Neural cell (in vitro differentiated cells): ENCODE measurements around the gene AQP12A. TPM values are rescaled to one million over a fixed set of nuclear protein-coding genes. Genes with fewer than 3 reads are reported as not detected.

Source experiments
- H2AFZ ChIP-seq: fragments of 200-600, 300-800 bp; sonication (generic), shearing (Covaris generic); 2 replicates; pipeline ENCODE4 v1.6.0; 2014; ENCODE audit warnings: low read depth, mild to moderate bottlenecking, antibody characterized with exemption, low read length, moderate library complexity
- H3F3A ChIP-seq: fragments of 200-600 bp; shearing (Covaris generic); 2 replicates; pipeline ENCODE4 v1.6.1; 2016; ENCODE audit warnings: mild to moderate bottlenecking, moderate library complexity, mixed read lengths, antibody characterized with exemption, low read length; ENCODE audit not compliant: insufficient read depth, poor library complexity, severe bottlenecking
- H3K27ac ChIP-seq: fragments of 200-600, 300-800 bp; sonication (generic), shearing (Covaris generic); 2 replicates; pipeline ENCODE4 v1.5.1; 2014; ENCODE audit warnings: mild to moderate bottlenecking, low read length, moderate library complexity
- H3K27me3 ChIP-seq: fragments of 300-800, 200-600 bp; sonication (generic), shearing (Covaris generic); 2 replicates; pipeline ENCODE4 v1.6.0; 2014; ENCODE audit warnings: mild to moderate bottlenecking, low read depth, low read length, moderate library complexity; ENCODE audit not compliant: insufficient read depth
- H3K36me3 ChIP-seq: fragments of 300-800, 200-600 bp; sonication (generic), shearing (Covaris generic); 2 replicates; pipeline ENCODE4 v1.5.1; 2014; ENCODE audit warnings: mild to moderate bottlenecking, antibody characterized with exemption, low read length, moderate library complexity; ENCODE audit not compliant: insufficient read depth
- H3K4me2 ChIP-seq: fragments of 300-800, 200-600 bp; sonication (generic), shearing (Covaris generic); 2 replicates; pipeline ENCODE4 v1.6.0; 2014; ENCODE audit warnings: mild to moderate bottlenecking, low read length
- H3K4me3 ChIP-seq: fragments of 300-800, 200-600 bp; sonication (generic), shearing (Covaris generic); 2 replicates; pipeline ENCODE4 v1.5.1; 2014; ENCODE audit warnings: mild to moderate bottlenecking, low read length, moderate library complexity
- H3K79me2 ChIP-seq: fragments of 200-600 bp; shearing (Covaris generic); replicated peaks from 2 replicates; pipeline ENCODE4 v1.6.0; 2014; ENCODE audit warnings: mild to moderate bottlenecking, low read length, moderate library complexity; ENCODE audit not compliant: insufficient read depth
- H3K9ac ChIP-seq: fragments of 300-800, 200-600 bp; sonication (generic), shearing (Covaris generic); 2 replicates; pipeline ENCODE4 v1.6.1; 2016; ENCODE audit warnings: mild to moderate bottlenecking, low read length, mixed read lengths
- H3K9me2 ChIP-seq: fragments of 200-600 bp; shearing (Covaris generic); 2 replicates; pipeline ENCODE4 v1.6.1; 2016; ENCODE audit warnings: mild to moderate bottlenecking, low read length, mixed read lengths; ENCODE audit not compliant: insufficient read depth
- H3K9me3 ChIP-seq: fragments of 200-600, 300-800 bp; sonication (generic), shearing (Covaris generic); 2 replicates; pipeline ENCODE4 v1.6.1; 2016; ENCODE audit warnings: mild to moderate bottlenecking, mixed run types, low read length, moderate library complexity, mixed read lengths
- H4K20me1 ChIP-seq: fragments of 200-600 bp; shearing (Covaris generic); 2 replicates; pipeline ENCODE4 v1.6.1; 2016; ENCODE audit warnings: mild to moderate bottlenecking, mixed run types; ENCODE audit not compliant: insufficient read depth
- CTCF ChIP-seq: fragments of 450-650 bp; IDR thresholded peaks from 2 replicates; pipeline ENCODE4 v1.5.1; 2014; ENCODE audit warnings: antibody characterized with exemption, mild to moderate bottlenecking, moderate library complexity; ENCODE audit not compliant: poor library complexity, severe bottlenecking
- EP300 ChIP-seq: fragments of 450-650 bp; conservative IDR thresholded peaks from 2 replicates; pipeline ENCODE4 v1.6.1; 2014; ENCODE audit warnings: antibody characterized with exemption, mild to moderate bottlenecking, moderate library complexity; ENCODE audit not compliant: poor library complexity, severe bottlenecking
- EZH2 ChIP-seq: fragments of 200-600, 300-800 bp; shearing (Covaris generic), sonication (generic); IDR thresholded peaks from 2 replicates; pipeline ENCODE4 v1.6.1; 2014; ENCODE audit warnings: antibody characterized with exemption, low read length, borderline replicate concordance, mild to moderate bottlenecking; ENCODE audit not compliant: insufficient read depth, poor library complexity, severe bottlenecking
- MXI1 ChIP-seq: fragments of 450-650 bp; conservative IDR thresholded peaks from 2 replicates; pipeline ENCODE4 v1.6.1; 2014; ENCODE audit warnings: antibody characterized with exemption, mild to moderate bottlenecking; ENCODE audit not compliant: poor library complexity, severe bottlenecking
- POLR2AphosphoS5 ChIP-seq: IDR thresholded peaks from 2 replicates; pipeline ENCODE4 v1.6.1; 2012
- RAD21 ChIP-seq: fragments of 450-650 bp; conservative IDR thresholded peaks from 2 replicates; pipeline ENCODE4 v1.6.1; 2014; ENCODE audit warnings: antibody characterized with exemption, mild to moderate bottlenecking, moderate library complexity
- SMC3 ChIP-seq: fragments of 450-650 bp; conservative IDR thresholded peaks from 2 replicates; pipeline ENCODE4 v1.6.1; 2014; ENCODE audit warnings: antibody characterized with exemption, mild to moderate bottlenecking, moderate library complexity; ENCODE audit not compliant: poor library complexity
- TAF1 ChIP-seq: IDR thresholded peaks from 2 replicates; pipeline ENCODE4 v1.6.1; 2012; ENCODE audit warnings: low read depth
- polyA plus RNA-seq: library from polyadenylated mRNA; depleted of rRNA; stranded (reverse); fragments of >200 nt; gene quantifications from 2 replicates; pipeline ENCODE4 v1.2.3, GENCODE V29; 2014
- TF ChIP-seq, protein P1 (sequence below): IDR thresholded peaks from 2 replicates; pipeline ENCODE4 v1.6.1; 2012; ENCODE audit warnings: borderline replicate concordance

The AQP12A gene
- polyA plus RNA-seq, 1 donor from 2014 or later = not detected

DNA sequence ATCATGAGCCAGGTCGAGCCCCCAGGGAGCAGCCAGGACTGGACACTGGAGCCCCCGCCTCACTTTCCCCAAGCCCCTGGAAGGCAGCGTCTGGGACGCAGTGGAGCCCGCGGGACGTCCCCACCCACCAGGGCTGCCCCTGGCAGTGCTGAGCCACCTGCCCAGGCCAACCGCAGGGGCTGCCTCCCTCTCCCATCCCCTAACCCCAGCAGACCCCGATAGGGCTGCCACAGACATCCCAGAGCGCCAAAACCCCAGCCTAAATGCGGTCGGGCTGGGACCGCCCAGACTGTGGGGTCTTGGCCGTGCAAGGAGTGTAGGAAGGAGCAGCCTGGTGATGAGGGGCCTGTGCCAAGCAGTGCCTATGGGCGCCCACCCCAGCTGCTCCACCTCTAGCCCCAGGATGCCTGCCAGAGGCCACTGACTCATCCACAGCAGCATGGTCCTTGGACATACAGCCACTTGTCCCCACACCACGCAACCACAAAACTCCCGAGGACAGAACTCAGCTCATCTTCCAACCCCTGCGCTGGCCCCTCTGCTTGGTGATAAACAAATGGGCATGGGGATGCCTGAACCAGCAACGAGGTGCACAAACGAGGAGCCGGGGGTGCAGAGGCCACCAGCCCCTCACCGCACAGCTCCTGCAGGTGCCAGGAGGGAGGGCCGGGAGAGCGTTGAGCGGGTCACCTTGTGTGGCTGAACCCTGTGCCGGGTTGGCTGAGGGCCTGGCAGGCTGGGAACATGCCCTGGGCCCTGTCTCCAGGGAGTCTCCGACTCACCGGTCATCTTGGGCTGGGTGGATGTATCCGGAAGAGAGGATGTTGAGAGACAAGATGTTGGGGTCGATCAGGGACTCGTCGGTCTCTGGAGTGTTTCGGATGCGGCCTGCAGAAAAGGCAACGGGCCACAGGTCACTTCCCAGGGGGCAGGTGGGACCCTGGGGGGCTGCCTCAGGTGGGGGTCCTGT lies 44.9 kb downstream of the AQP12A start:
- no peak overlapping the region for H3K4me3 ChIP-seq
- H3K36me3 ChIP-seq = no peaks in the 10 kb centered on the region

GRCh38 chr2:240737512-240737911 lies 45.8 kb downstream of the AQP12A start:
- Histone ChIP-seq H4K20me1 (no peaks in the 10 kb centered on the region), H3K27me3 (no peaks in the 10 kb centered on the region), H3K27ac (no peak overlapping the region), H3K9me2 (no peaks in the 10 kb centered on the region), H3K4me2 (no peak overlapping the region), H3K9me3 (no peaks in the 10 kb centered on the region), H3K4me3 (no peak overlapping the region), H3K36me3 (no peaks in the 10 kb centered on the region), H2AFZ (no peak overlapping the region), H3K79me2 (no peaks in the 10 kb centered on the region), H3K9ac (no peak overlapping the region), H3F3A (no peaks in the 10 kb centered on the region)
- TF ChIP-seq EZH2 (no peak), CTCF (no peak), MXI1 (no peak), EP300 (no peak), POLR2AphosphoS5 (no peak), RAD21 (no peak)

More for the DNA sequence above, 44.9 kb downstream of the AQP12A start:
- no peaks in the 10 kb centered on the region for H3K79me2 ChIP-seq
- TF ChIP-seq CTCF (no peak), MXI1 (no peak), RAD21 (no peak), SMC3 (no peak), EZH2 (no peak), TAF1 (no peak), POLR2AphosphoS5 (no peak), EP300 (no peak)
- TF ChIP-seq, protein P1, sequence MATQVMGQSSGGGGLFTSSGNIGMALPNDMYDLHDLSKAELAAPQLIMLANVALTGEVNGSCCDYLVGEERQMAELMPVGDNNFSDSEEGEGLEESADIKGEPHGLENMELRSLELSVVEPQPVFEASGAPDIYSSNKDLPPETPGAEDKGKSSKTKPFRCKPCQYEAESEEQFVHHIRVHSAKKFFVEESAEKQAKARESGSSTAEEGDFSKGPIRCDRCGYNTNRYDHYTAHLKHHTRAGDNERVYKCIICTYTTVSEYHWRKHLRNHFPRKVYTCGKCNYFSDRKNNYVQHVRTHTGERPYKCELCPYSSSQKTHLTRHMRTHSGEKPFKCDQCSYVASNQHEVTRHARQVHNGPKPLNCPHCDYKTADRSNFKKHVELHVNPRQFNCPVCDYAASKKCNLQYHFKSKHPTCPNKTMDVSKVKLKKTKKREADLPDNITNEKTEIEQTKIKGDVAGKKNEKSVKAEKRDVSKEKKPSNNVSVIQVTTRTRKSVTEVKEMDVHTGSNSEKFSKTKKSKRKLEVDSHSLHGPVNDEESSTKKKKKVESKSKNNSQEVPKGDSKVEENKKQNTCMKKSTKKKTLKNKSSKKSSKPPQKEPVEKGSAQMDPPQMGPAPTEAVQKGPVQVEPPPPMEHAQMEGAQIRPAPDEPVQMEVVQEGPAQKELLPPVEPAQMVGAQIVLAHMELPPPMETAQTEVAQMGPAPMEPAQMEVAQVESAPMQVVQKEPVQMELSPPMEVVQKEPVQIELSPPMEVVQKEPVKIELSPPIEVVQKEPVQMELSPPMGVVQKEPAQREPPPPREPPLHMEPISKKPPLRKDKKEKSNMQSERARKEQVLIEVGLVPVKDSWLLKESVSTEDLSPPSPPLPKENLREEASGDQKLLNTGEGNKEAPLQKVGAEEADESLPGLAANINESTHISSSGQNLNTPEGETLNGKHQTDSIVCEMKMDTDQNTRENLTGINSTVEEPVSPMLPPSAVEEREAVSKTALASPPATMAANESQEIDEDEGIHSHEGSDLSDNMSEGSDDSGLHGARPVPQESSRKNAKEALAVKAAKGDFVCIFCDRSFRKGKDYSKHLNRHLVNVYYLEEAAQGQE = no peak
- H3K27ac ChIP-seq = no peak overlapping the region
- H3K9me3 ChIP-seq = no peaks in the 10 kb centered on the region
- H2AFZ ChIP-seq = no peak overlapping the region
- no peaks in the 10 kb centered on the region for H3K27me3 ChIP-seq
- no peaks in the 10 kb centered on the region for H3F3A ChIP-seq
- H3K9ac ChIP-seq = no peak overlapping the region
- H3K4me2 ChIP-seq = no peak overlapping the region
- H4K20me1 ChIP-seq = no peaks in the 10 kb centered on the region
- no peaks in the 10 kb centered on the region for H3K9me2 ChIP-seq
